ENCODE results near the gene RAB9B.
A peak's percentile ranks its signal among the peaks of the same experiment; 100 is the strongest.

The RAB9B gene

GRCh38 chrX:103781706-103782105, 50.4 kb downstream of the RAB9B start:
- TF ChIP-seq CTCF (IDR thresholded peaks at IDR 0.05; ENCODE audit: insufficient read depth, low read depth, low read length, missing control alignments): no peak
- H3K4me3 ChIP-seq (ENCODE audit: low read depth, low read length): no peak overlapping the region
- DNase-seq (ENCODE audit: low read depth): no peak

- no peak overlapping the region for H3K4me3 ChIP-seq (ENCODE audit: low read depth, low read length)
- DNase-seq (ENCODE audit: low read depth): no peak
- no peak for TF ChIP-seq CTCF (IDR thresholded peaks at IDR 0.05; ENCODE audit: insufficient read depth, low read depth, low read length, missing control alignments)
Observed at GRCh38 chrX:103781062-103781402, 51.0 kb downstream of the RAB9B start.

- no peak for DNase-seq (ENCODE audit: low read depth)
- no peak for TF ChIP-seq CTCF (IDR thresholded peaks at IDR 0.05; ENCODE audit: insufficient read depth, low read depth, low read length, missing control alignments)
- no peak overlapping the region for H3K4me3 ChIP-seq (ENCODE audit: low read depth, low read length)
Observed at GRCh38 chrX:103780336-103781061, 51.6 kb downstream of the RAB9B start.

- TF ChIP-seq CTCF (IDR thresholded peaks at IDR 0.05; ENCODE audit: insufficient read depth, low read depth, low read length, missing control alignments): no peak
- H3K4me3 ChIP-seq (ENCODE audit: low read depth, low read length): no peak overlapping the region
- no peak for DNase-seq (ENCODE audit: low read depth)
Observed at GRCh38 chrX:103779141-103779789, 52.8 kb downstream of the RAB9B start.

- TF ChIP-seq CTCF (IDR thresholded peaks at IDR 0.05; ENCODE audit: insufficient read depth, low read depth, low read length, missing control alignments): no peak
- H3K4me3 ChIP-seq (ENCODE audit: low read depth, low read length): no peak within 1 kb of the TSS
- DNase-seq (ENCODE audit: low read depth): no peak
Observed at GRCh38 chrX:103776546-103776945, 55.5 kb downstream of the RAB9B start, which contains the start of gene PLP1. Gene PLP1, plus strand, starts transcription at chrX:103776840. Its CDS starts 156 bp downstream, at chrX:103776996.

- TF ChIP-seq CTCF (IDR thresholded peaks at IDR 0.05; ENCODE audit: insufficient read depth, low read depth, low read length, missing control alignments): peak; percentile 23
- peak; percentile 3 for DNase-seq (ENCODE audit: low read depth)
- no peak overlapping the region for H3K4me3 ChIP-seq (ENCODE audit: low read depth, low read length)
Observed at GRCh38 chrX:103774070-103774642, 57.9 kb downstream of the RAB9B start.

Data from GM12865 (cell line).